ENCODE measurements around the gene FSTL4.

DNA sequence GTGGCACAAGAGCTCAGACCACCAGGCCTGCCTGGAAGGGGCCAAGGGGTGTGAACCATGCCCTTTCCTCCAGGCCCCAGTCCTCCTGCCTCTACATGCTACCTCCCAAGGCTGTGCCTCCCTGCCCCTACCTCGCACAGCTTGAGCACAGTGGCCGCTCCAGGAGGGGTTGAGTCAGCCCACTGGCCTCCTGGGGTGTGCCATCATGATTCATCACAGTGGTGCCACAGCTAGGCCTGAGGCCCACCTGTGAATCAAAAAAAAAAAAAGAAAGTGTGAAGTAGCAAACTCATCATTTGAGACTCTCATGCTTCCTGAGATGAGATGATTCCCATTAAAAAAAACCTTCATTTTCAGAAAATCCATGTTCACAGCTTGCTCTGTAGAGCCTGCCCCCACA lies 320.0 kb downstream of the FSTL4 start:
- TF ChIP-seq, protein P1, sequence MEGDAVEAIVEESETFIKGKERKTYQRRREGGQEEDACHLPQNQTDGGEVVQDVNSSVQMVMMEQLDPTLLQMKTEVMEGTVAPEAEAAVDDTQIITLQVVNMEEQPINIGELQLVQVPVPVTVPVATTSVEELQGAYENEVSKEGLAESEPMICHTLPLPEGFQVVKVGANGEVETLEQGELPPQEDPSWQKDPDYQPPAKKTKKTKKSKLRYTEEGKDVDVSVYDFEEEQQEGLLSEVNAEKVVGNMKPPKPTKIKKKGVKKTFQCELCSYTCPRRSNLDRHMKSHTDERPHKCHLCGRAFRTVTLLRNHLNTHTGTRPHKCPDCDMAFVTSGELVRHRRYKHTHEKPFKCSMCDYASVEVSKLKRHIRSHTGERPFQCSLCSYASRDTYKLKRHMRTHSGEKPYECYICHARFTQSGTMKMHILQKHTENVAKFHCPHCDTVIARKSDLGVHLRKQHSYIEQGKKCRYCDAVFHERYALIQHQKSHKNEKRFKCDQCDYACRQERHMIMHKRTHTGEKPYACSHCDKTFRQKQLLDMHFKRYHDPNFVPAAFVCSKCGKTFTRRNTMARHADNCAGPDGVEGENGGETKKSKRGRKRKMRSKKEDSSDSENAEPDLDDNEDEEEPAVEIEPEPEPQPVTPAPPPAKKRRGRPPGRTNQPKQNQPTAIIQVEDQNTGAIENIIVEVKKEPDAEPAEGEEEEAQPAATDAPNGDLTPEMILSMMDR (IDR thresholded peaks at IDR 0.05) = no peak
- TF ChIP-seq POLR2A (IDR thresholded peaks at IDR 0.05) = no peak
- TF ChIP-seq POLR2AphosphoS5 (IDR thresholded peaks at IDR 0.05) = no peak
- TF ChIP-seq EP300 (IDR thresholded peaks at IDR 0.05) = no peak
